Breast epithelium (tissue), 3 donors: Measurements from ENCODE around the gene MAFG.

Experiments used
- POLR2A ChIP-seq: fragments of 450-650 bp; IDR thresholded peaks from one replicate; pipeline ENCODE4 v1.6.1; 2016; ENCODE audit warnings: antibody characterized with exemption, mild to moderate bottlenecking, moderate library complexity
- POLR2AphosphoS5 ChIP-seq, 3 donors: sonication (generic); formaldehyde crosslinking; IDR thresholded peaks; one replicate each; pipeline ENCODE4 v1.6.1; 2017; ENCODE audit warnings: antibody characterized with exemption in 3 of 3
- TF ChIP-seq, protein P1 (sequence below), 3 donors: fragments of 450-650 bp; IDR thresholded peaks; one replicate each; pipeline ENCODE4 v1.5.1; 2016 to 2017; ENCODE audit warnings: antibody characterized with exemption in 3 of 3, mild to moderate bottlenecking in 3 of 3, moderate library complexity in 3 of 3

DNA sequence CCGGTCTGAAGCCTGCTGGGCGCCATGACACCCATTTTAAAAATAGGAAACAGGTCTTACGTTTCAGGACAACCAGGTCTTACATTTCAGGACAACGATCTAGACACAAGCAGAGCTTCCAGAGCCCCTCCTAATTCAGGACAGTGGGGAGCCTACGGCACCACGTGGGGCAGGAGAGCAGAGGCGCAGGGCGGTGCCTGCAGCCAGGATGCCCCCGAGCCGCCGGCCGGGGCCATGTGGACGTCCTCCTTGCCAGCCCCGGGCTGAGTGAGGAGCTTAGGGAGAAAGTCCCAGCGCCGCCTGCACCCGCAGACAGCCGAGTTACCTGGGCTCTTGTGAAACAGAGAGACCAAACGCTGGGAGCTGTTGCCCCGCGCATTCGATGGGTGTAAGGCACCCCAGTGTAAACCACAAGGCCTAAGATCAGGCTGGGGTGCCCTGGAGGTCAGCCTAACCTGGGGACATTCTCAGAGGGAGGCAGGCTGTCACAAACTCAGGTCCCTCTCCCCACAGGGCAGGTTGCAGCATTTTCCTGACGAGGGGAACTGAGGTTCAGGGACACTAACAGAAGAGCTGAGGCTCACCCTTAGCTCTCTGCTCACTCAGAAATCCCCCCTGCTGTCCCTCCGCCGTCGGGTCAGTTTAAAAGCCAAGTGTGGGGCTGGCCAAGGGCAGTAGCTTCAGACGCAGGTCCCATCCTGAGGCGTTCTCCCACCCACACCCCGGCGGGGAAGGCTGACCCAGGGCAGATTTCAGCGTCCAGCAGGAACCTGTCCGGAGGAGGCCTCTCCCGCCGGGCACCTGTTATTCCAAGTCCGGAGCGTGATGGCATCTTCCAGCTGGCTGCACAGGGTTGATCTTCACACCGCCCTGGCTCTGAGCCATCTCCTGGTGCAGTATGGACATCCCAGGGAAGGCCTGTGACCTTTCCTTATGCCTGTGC is 35.2 kb upstream of the MAFG start:
- no peak for TF ChIP-seq POLR2AphosphoS5 (IDR thresholded peaks at IDR 0.05)
- TF ChIP-seq, protein P1, sequence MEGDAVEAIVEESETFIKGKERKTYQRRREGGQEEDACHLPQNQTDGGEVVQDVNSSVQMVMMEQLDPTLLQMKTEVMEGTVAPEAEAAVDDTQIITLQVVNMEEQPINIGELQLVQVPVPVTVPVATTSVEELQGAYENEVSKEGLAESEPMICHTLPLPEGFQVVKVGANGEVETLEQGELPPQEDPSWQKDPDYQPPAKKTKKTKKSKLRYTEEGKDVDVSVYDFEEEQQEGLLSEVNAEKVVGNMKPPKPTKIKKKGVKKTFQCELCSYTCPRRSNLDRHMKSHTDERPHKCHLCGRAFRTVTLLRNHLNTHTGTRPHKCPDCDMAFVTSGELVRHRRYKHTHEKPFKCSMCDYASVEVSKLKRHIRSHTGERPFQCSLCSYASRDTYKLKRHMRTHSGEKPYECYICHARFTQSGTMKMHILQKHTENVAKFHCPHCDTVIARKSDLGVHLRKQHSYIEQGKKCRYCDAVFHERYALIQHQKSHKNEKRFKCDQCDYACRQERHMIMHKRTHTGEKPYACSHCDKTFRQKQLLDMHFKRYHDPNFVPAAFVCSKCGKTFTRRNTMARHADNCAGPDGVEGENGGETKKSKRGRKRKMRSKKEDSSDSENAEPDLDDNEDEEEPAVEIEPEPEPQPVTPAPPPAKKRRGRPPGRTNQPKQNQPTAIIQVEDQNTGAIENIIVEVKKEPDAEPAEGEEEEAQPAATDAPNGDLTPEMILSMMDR (IDR thresholded peaks at IDR 0.05): no peak
- TF ChIP-seq POLR2A: no peak
